Activated B cell treated with CpG ODN at 0.5 μM for 24 hours (primary cell): ENCODE results near the gene SFT2D2. TPM values are rescaled to one million over a fixed set of nuclear protein-coding genes. Genes with fewer than 3 reads are reported as not detected.

Experiments used
- ATAC-seq: fragments of 200-7000 bp; cut with Tn5 transposase; one replicate; pipeline ENCODE4 v1.10.0; 2021; ENCODE audit warnings: low read depth, mild to moderate bottlenecking, moderate library complexity
- CTCF ChIA-PET: fragments of 350-600 bp; sonication (Branson Sonifier 250); formaldehyde crosslinking; loops from one replicate; lab custom pipeline; 2021; ENCODE audit warnings: antibody characterized with exemption; lab: Charles Lee
- POLR2A ChIA-PET: fragments of 350-600 bp; sonication (Branson Sonifier 250); formaldehyde crosslinking; loops from one replicate; lab custom pipeline; 2021; ENCODE audit warnings: antibody characterized with exemption; lab: Charles Lee
- DNase-seq: peaks from one replicate; pipeline ENCODE4 v3.0.0; 2022
- H3K27ac Mint-ChIP-seq: one replicate; pipeline ENCODE4 v1.8.0; 2020; ENCODE audit warnings: mixed read lengths
- H3K27me3 Mint-ChIP-seq: one replicate; pipeline ENCODE4 v1.8.0; 2021; ENCODE audit warnings: mixed read lengths
- H3K36me3 Mint-ChIP-seq: one replicate; pipeline ENCODE4 v1.8.0; 2021; ENCODE audit warnings: low read depth, mixed read lengths
- H3K4me1 Mint-ChIP-seq: one replicate; pipeline ENCODE4 v1.8.0; 2021; ENCODE audit warnings: mixed read lengths
- H3K4me3 Mint-ChIP-seq: one replicate; pipeline ENCODE4 v1.8.0; 2020; ENCODE audit warnings: mild to moderate bottlenecking, mixed read lengths
- H3K9me3 Mint-ChIP-seq: one replicate; pipeline ENCODE4 v1.8.0; 2020; ENCODE audit warnings: mixed read lengths
- intact Hi-C: fragments of 100-400 bp; cut with micrococcal nuclease; formaldehyde crosslinking; loops from one replicate; pipeline ENCODE4 v1.15.1; 2024
- total RNA-seq: library from RNA; stranded (reverse); gene quantifications from 2 replicates; pipeline ENCODE4 v1.2.3, GENCODE V29; 2022
- TF ChIP-seq, protein P1 (sequence below): fragments of 200-600 bp; IDR thresholded peaks from one replicate; pipeline ENCODE4 v1.8.0; 2022; ENCODE audit warnings: antibody characterized with exemption, mild to moderate bottlenecking

The SFT2D2 gene
- total RNA-seq, 1 donor from 2014 or later = 63.4 TPM

DNA sequence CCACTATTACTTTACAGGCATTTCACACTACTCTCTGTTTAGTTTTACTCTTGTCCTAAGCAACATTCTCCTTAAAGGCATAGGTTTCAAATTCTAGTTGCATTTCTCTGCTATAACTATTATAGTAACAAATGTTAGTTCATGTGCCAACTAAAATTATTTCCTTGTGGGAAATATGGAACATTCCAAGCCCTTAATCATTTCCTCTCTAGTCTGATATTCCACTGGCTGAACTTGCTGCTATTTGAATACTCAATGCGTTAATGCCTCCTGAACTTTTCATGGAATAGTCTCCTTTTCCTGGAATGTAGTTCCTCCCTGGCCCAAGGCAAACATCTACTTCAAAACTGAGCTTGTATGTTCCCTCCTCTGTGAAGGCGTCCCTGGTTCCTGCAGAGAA is 35.6 kb downstream of the SFT2D2 start:
- TF ChIP-seq, protein P1, sequence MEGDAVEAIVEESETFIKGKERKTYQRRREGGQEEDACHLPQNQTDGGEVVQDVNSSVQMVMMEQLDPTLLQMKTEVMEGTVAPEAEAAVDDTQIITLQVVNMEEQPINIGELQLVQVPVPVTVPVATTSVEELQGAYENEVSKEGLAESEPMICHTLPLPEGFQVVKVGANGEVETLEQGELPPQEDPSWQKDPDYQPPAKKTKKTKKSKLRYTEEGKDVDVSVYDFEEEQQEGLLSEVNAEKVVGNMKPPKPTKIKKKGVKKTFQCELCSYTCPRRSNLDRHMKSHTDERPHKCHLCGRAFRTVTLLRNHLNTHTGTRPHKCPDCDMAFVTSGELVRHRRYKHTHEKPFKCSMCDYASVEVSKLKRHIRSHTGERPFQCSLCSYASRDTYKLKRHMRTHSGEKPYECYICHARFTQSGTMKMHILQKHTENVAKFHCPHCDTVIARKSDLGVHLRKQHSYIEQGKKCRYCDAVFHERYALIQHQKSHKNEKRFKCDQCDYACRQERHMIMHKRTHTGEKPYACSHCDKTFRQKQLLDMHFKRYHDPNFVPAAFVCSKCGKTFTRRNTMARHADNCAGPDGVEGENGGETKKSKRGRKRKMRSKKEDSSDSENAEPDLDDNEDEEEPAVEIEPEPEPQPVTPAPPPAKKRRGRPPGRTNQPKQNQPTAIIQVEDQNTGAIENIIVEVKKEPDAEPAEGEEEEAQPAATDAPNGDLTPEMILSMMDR = no peak
- no peak for DNase-seq
- ChIA-PET POLR2A (no interaction called here), CTCF (no interaction called here)
- no peaks in the 10 kb centered on the region for H3K4me1 Mint-ChIP-seq
- intact Hi-C loops = no loop called here
- no peak for ATAC-seq
- H3K4me3 Mint-ChIP-seq = no peak overlapping the region
- H3K27ac Mint-ChIP-seq = no peak overlapping the region
- peaks cover 68% of the 10 kb centered on the region for H3K36me3 Mint-ChIP-seq
- no peaks in the 10 kb centered on the region for H3K27me3 Mint-ChIP-seq
- H3K9me3 Mint-ChIP-seq = no peaks in the 10 kb centered on the region

DNA sequence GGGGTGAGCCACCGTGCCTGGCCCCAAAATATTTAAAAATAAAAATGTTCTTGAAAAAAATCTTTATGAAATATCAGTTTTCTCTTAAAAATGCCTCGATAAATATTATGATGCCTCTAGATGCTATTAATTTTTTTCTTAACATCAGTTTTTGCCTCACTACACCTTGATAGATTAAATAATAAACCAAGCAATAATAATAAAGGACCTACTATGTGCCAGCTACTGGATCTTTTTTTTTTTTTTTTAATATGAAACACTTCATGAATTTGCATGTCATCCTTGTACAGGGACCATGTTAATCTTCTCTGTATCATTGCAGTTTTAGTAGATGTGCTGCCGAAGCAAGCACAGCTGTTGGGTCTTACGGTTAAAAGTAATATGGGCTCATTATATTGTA is 37.3 kb downstream of the SFT2D2 start:
- TF ChIP-seq, protein P1 = no peak
- no peaks in the 10 kb centered on the region for H3K27me3 Mint-ChIP-seq
- no peaks in the 10 kb centered on the region for H3K4me1 Mint-ChIP-seq
- ChIA-PET CTCF (no interaction called here), POLR2A (no interaction called here)
- peaks cover 56% of the 10 kb centered on the region for H3K36me3 Mint-ChIP-seq
- no peak overlapping the region for H3K4me3 Mint-ChIP-seq
- intact Hi-C loops = no loop called here
- H3K9me3 Mint-ChIP-seq = no peaks in the 10 kb centered on the region
- no peak for ATAC-seq
- no peak overlapping the region for H3K27ac Mint-ChIP-seq
- no peak for DNase-seq

DNA sequence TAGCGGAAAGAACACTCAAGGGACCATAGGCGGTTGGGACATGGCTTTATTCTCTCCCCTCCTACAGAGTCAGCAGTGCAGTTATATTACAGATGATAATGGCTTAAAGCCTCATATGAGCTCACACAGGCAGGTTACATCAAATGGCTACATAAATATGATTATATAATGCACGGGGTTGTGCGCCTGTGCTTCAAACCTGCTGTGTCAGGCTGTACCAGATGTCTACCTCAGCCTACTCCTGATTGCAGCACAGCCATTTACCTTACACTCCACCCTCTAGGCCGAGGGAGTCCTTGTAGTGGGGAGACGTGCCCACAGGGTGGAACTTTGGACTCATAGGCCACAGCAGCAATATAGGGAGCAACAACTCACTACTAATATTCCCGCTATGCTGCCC is 38.5 kb downstream of the SFT2D2 start:
- Mint-ChIP-seq H3K27me3 (no peaks in the 10 kb centered on the region), H3K27ac (no peak overlapping the region), H3K9me3 (no peaks in the 10 kb centered on the region), H3K36me3 (peaks cover 54% of the 10 kb centered on the region), H3K4me3 (no peak overlapping the region), H3K4me1 (no peaks in the 10 kb centered on the region)
- ATAC-seq (no peak), DNase-seq (no peak)
- TF ChIP-seq, protein P1 = no peak
- ChIA-PET POLR2A (no interaction called here), CTCF (no interaction called here)
- intact Hi-C loops = no loop called here

DNA sequence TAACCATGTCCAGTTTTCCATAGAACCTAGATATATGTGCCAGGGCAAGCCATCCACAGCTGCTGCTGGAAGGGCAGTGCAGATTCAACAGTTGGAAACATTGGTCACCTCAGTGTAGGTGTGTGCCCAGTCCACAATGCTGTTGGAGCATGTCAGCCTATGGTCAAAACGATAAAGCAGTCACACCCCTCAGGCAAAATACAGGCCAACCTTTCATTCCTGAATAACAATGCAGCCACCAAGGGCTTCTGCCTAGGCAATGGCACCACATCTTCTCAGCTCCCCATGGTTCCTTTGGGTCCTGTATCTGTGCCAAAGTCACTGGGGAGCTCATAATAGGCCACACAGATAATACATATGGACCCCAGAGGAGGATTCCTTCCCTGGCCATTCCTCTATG is 39.8 kb downstream of the SFT2D2 start:
- POLR2A ChIA-PET = no interaction called here
- intact Hi-C loops = no loop called here

DNA sequence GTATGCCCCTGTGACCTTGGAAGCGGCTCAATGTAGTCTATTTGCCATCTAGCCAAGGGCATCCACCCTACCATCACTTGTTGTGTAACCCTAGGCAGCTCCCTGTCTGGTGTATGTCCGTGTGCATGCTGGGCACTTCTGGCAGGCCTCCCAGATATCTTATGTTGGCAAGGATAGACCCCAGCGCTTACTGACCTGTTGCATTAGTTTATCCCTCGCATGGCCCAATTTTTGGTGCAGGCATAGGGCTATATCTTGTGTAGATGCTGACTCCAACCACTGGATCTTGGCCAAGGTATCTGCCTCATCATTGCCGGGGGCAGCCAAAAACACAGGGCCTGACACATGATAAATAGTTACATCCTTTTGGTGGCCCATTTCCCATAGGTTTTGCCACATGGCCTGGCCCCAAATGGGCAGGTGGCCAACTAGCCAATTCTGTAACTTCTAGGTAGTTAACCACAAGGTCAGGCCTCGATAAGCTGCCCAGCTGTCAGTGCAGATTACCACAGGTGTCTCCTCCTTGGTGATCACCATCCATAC is 40.9 kb downstream of the SFT2D2 start:
- DNase-seq = no peak
- ChIA-PET CTCF (no interaction called here), POLR2A (no interaction called here)
- Mint-ChIP-seq H3K4me3 (no peak overlapping the region), H3K9me3 (no peaks in the 10 kb centered on the region), H3K27ac (no peak overlapping the region), H3K36me3 (peaks cover 42% of the 10 kb centered on the region), H3K27me3 (no peaks in the 10 kb centered on the region), H3K4me1 (no peaks in the 10 kb centered on the region)
- intact Hi-C loops = no loop called here
- no peak for ATAC-seq
- TF ChIP-seq, protein P1 = no peak

More for the DNA sequence above, 39.8 kb downstream of the SFT2D2 start:
- DNase-seq (no peak), ATAC-seq (no peak)
- Mint-ChIP-seq H3K4me1 (no peaks in the 10 kb centered on the region), H3K4me3 (no peak overlapping the region), H3K9me3 (no peaks in the 10 kb centered on the region), H3K36me3 (peaks cover 51% of the 10 kb centered on the region), H3K27me3 (no peaks in the 10 kb centered on the region), H3K27ac (no peak overlapping the region)
- CTCF ChIA-PET = no interaction called here
- TF ChIP-seq, protein P1 = no peak
